Fibroblast of lung (primary cell): Measurements from ENCODE around the gene CTNNA1.

Source experiments
- CTCF ChIP-seq, 2 donors: IDR thresholded peaks in 1 of 2; conservative IDR thresholded peaks in 1 of 2; 1 replicate in 1 of 2; 2 replicates in 1 of 2; pipeline ENCODE4 v1.5.1; 2011 to 2012; ENCODE audit warnings: low read length in 2 of 2, control low read depth in 1 of 2, inconsistent platforms in 1 of 2, low read depth in 1 of 2, mild to moderate bottlenecking in 1 of 2
- EZH2 ChIP-seq: IDR thresholded peaks from 2 replicates; pipeline ENCODE4 v1.5.1; 2012; ENCODE audit warnings: low read length, control low read depth, mild to moderate bottlenecking; ENCODE audit errors: missing control alignments

- TF ChIP-seq EZH2: no peak
- no peak for TF ChIP-seq CTCF (conservative IDR thresholded peaks at IDR 0.05 in 1 of 2, IDR thresholded peaks at IDR 0.05 in 1 of 2; ENCODE audit: low read depth in 1 of 2, low read length in 2 of 2)
These were observed 78.5 kb downstream of the CTNNA1 start for GRCh38 chr5:138831703-138832102.
